ENCODE data around the gene RNPEPL1. TPM values are rescaled to one million over a fixed set of nuclear protein-coding genes. Genes with fewer than 3 reads are reported as not detected.

The RNPEPL1 gene
- total and polyA plus RNA-seq, 10 of the 15 experiments (the other 5 are each of a cell fraction or from before 2014, with no cell fraction given) = 0.24 to 49.5 (median 6.8) TPM

DNA sequence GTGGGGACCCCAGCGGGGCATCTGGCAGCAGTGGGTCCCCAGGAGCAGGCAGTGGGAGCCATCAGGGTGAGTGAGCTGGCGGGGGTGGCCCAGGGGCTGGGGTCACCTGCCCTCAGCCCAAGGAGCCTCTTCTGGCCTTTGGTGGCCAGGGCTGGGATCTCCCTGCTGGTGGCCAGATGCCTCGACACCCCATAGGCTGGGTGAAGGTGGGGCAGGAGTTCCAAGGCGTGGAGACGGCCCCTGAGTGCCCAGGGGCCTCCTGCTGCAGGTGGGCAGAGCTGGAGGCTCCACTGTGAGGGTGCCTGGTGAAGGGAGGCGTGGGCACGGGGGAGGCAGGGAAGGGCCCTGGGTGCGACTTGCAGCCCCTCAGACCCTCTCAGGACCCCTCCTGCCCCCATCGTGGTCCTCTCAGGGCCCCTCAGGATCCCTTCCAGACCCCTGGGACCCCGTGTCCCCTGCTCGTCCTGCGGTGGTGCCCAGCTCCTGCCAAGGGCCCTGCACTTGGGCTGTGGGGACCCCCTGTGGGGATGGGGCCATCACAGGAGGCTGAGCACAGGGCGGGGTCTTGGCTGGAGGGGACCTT lies 52.0 kb downstream of the RNPEPL1 start (continued):
- TF ChIP-seq, protein P1, sequence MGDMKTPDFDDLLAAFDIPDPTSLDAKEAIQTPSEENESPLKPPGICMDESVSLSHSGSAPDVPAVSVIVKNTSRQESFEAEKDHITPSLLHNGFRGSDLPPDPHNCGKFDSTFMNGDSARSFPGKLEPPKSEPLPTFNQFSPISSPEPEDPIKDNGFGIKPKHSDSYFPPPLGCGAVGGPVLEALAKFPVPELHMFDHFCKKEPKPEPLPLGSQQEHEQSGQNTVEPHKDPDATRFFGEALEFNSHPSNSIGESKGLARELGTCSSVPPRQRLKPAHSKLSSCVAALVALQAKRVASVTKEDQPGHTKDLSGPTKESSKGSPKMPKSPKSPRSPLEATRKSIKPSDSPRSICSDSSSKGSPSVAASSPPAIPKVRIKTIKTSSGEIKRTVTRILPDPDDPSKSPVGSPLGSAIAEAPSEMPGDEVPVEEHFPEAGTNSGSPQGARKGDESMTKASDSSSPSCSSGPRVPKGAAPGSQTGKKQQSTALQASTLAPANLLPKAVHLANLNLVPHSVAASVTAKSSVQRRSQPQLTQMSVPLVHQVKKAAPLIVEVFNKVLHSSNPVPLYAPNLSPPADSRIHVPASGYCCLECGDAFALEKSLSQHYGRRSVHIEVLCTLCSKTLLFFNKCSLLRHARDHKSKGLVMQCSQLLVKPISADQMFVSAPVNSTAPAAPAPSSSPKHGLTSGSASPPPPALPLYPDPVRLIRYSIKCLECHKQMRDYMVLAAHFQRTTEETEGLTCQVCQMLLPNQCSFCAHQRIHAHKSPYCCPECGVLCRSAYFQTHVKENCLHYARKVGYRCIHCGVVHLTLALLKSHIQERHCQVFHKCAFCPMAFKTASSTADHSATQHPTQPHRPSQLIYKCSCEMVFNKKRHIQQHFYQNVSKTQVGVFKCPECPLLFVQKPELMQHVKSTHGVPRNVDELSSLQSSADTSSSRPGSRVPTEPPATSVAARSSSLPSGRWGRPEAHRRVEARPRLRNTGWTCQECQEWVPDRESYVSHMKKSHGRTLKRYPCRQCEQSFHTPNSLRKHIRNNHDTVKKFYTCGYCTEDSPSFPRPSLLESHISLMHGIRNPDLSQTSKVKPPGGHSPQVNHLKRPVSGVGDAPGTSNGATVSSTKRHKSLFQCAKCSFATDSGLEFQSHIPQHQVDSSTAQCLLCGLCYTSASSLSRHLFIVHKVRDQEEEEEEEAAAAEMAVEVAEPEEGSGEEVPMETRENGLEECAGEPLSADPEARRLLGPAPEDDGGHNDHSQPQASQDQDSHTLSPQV (IDR thresholded peaks at IDR 0.05) = no peak
- TF ChIP-seq ATF7 (IDR thresholded peaks at IDR 0.05; ENCODE audit: low read depth) = no peak
- no peak for TF ChIP-seq ZSCAN29 (IDR thresholded peaks at IDR 0.05)

DNA sequence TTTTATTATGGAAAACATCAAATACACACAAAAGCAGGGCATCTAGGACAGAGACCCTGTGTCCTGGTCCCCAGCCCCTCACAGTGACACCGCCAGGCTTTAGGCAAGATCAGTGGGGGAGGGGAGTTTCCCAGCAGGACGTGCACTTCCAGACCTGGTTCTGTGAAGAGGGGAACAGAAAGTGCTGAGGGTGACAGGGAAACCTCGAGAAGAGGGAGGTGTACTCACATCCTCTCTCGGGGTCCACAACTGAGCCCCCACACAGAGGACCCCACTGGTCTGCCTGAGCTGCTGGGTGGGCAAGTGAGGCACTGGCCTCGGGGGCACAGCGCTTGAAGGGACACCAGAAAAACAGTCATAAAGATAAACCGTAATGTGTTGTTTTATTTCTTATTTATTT lies 52.6 kb downstream of the RNPEPL1 start:
- CTCF ChIA-PET = interaction anchor here (0.8 to 3.1 kb wide), 3 partner anchors 55 to 107 kb away, joined by 3 to 17 read pairs (median 12); partner anchors contain the start of gene DUSP28
- no TSS peak for BruUV-seq (replicated peaks)
- Histone ChIP-seq H4K20me1 (ENCODE audit: control insufficient read depth, insufficient read depth) (no peaks in the 10 kb centered on the region), H3K9me3 (replicated peaks; ENCODE audit: control insufficient read depth, insufficient read depth, low read length) (peaks cover 12% of the 10 kb centered on the region), H3K79me2 (ENCODE audit: control insufficient read depth, insufficient read depth, low read length) (no peaks in the 10 kb centered on the region), H3K27ac (ENCODE audit: control insufficient read depth, insufficient read depth) (peak overlapping the region; percentile 65), H3K4me2 (ENCODE audit: control insufficient read depth, insufficient read depth) (peak overlapping the region; percentile 82), H2AFZ (ENCODE audit: control insufficient read depth, low read depth, low read length) (no peak overlapping the region), H3K4me3 (no peak overlapping the region), H3K9ac (ENCODE audit: control insufficient read depth, insufficient read depth, low read length) (peak overlapping the region; percentile 44; the same call in 1 of the 2 replicates), H3K27me3 (replicated peaks in 1 of 2; ENCODE audit: control insufficient read depth in 2 of 2, insufficient read depth in 2 of 2, low read length in 1 of 2) (no peaks in the 10 kb centered on the region), H3K4me1 (ENCODE audit: control insufficient read depth, insufficient read depth, low read length) (peaks cover 43% of the 10 kb centered on the region), H3K36me3 (ENCODE audit: control insufficient read depth in 2 of 2, insufficient read depth in 2 of 2, low read length in 1 of 2) (no peaks in the 10 kb centered on the region)
- SMC1A ChIA-PET (ENCODE audit: uncharacterized antibody, unreplicated experiment) = interaction anchor here (1.4 to 2.9 kb wide), 4 partner anchors 37 to 107 kb away, joined by 5 to 13 read pairs (median 6); no protein-coding TSS in a partner anchor
- FAIRE-seq (no peak), DNase-seq (ENCODE audit: low read depth, low spot score) (no peak), ATAC-seq (no peak; the same call in 2 of the 3 replicates)
- intact Hi-C loops (cut with micrococcal nuclease; ENCODE audit: unreplicated experiment) (loop anchor here (2.0 kb wide), 2 partner anchors 34 to 60 kb away; partner anchors contain the start of genes CAPN10 and DUSP28), in situ Hi-C loops (cut with MboI) (no loop called here)
- POLR2A ChIA-PET = no interaction called here
- 50% methylated on average over 6 of the region's 7 CpGs for WGBS (ENCODE audit: insufficient coverage, insufficient replicate concordance, low lambda C conversion rate, missing lambda C conversion rate)
- RAD21 ChIA-PET (ENCODE audit: unreplicated experiment) = interaction anchor here (1.2 to 2.5 kb wide), 4 partner anchors 34 to 107 kb away, joined by 3 to 12 read pairs (median 6); partner anchors contain the start of gene CAPN10
- TF ChIP-seq ZSCAN29 (IDR thresholded peaks at IDR 0.05) (no peak), IRF4 (IDR thresholded peaks at IDR 0.05; ENCODE audit: low read depth, low read length) (0 out of 2 replicates have a peak, but pooled peaks have one; percentile 31), RBBP5 (conservative IDR thresholded peaks at IDR 0.05) (no peak), YY1 (IDR thresholded peaks at IDR 0.05; ENCODE audit: low read depth, low read length) (no peak), HCFC1 (IDR thresholded peaks at IDR 0.05; ENCODE audit: low read length) (no peak), KDM1A (IDR thresholded peaks at IDR 0.05; ENCODE audit: borderline replicate concordance) (no peak), BCL11A (IDR thresholded peaks at IDR 0.05; ENCODE audit: low read depth, low read length) (0 out of 2 replicates have a peak, but pooled peaks have one; percentile 20), ZBED1 (IDR thresholded peaks at IDR 0.05; ENCODE audit: borderline replicate concordance) (no peak), CBX3 (IDR thresholded peaks at IDR 0.05; ENCODE audit: borderline replicate concordance, low read depth) (no peak), MEF2A (IDR thresholded peaks at IDR 0.05; ENCODE audit: insufficient read depth, low read depth, low read length) (no peak), MYB (IDR thresholded peaks at IDR 0.05; ENCODE audit: borderline replicate concordance, low read depth, low read length) (no peak), NFXL1 (IDR thresholded peaks at IDR 0.05; ENCODE audit: borderline replicate concordance) (no peak)
- TF ChIP-seq, protein P2, sequence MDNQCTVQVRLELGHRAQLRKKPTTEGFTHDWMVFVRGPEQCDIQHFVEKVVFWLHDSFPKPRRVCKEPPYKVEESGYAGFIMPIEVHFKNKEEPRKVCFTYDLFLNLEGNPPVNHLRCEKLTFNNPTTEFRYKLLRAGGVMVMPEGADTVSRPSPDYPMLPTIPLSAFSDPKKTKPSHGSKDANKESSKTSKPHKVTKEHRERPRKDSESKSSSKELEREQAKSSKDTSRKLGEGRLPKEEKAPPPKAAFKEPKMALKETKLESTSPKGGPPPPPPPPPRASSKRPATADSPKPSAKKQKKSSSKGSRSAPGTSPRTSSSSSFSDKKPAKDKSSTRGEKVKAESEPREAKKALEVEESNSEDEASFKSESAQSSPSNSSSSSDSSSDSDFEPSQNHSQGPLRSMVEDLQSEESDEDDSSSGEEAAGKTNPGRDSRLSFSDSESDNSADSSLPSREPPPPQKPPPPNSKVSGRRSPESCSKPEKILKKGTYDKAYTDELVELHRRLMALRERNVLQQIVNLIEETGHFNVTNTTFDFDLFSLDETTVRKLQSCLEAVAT (IDR thresholded peaks at IDR 0.05) = 0 out of 2 replicates have a peak, but pooled peaks have one; percentile 11
- TF ChIP-seq, protein P3, sequence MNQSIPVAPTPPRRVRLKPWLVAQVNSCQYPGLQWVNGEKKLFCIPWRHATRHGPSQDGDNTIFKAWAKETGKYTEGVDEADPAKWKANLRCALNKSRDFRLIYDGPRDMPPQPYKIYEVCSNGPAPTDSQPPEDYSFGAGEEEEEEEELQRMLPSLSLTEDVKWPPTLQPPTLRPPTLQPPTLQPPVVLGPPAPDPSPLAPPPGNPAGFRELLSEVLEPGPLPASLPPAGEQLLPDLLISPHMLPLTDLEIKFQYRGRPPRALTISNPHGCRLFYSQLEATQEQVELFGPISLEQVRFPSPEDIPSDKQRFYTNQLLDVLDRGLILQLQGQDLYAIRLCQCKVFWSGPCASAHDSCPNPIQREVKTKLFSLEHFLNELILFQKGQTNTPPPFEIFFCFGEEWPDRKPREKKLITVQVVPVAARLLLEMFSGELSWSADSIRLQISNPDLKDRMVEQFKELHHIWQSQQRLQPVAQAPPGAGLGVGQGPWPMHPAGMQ (IDR thresholded peaks at IDR 0.05; ENCODE audit: borderline replicate concordance) = no peak

Measured in GM12878 (cell line).